Activated naive CD4-positive, alpha-beta T cell treated with Interleukin-2 at 50 U/mL for 16 hours (primary cell): Measurements from ENCODE around the gene ZDHHC11.
"Not testable (repeated sequence)": the region's sequence is repeated elsewhere in the genome, so short reads cannot be mapped to it uniquely, and the experiment has no call there.

Experiments used
- DNase-seq: peaks from one replicate; pipeline ENCODE4 v3.0.0-alpha.2; 2020

Gene ZDHHC11

GRCh38 chr5:842402-843221 lies 8.2 kb downstream of the ZDHHC11 start:
- DNase-seq: not testable (repeated sequence)

- DNase-seq: not testable (repeated sequence)
These were observed 9.0 kb downstream of the ZDHHC11 start for GRCh38 chr5:841531-842401.

- DNase-seq: not testable (repeated sequence)
These were observed 9.8 kb downstream of the ZDHHC11 start for GRCh38 chr5:840974-841435.

- not testable (repeated sequence) for DNase-seq
These were observed 10.4 kb downstream of the ZDHHC11 start for GRCh38 chr5:840118-840973.

- DNase-seq: not testable (repeated sequence)
These were observed 12.3 kb downstream of the ZDHHC11 start for GRCh38 chr5:838431-838851.

GRCh38 chr5:837621-838121 lies 13.1 kb downstream of the ZDHHC11 start:
- not testable (repeated sequence) for DNase-seq

GRCh38 chr5:835933-836612 lies 14.7 kb downstream of the ZDHHC11 start:
- peak; percentile 0 for DNase-seq

- DNase-seq: not testable (repeated sequence)
These were observed 16.8 kb downstream of the ZDHHC11 start for GRCh38 chr5:834013-834412.

GRCh38 chr5:828194-828593 lies 22.6 kb downstream of the ZDHHC11 start:
- DNase-seq: not testable (repeated sequence)

GRCh38 chr5:825544-825943 lies 25.2 kb downstream of the ZDHHC11 start:
- DNase-seq: not testable (repeated sequence)

- DNase-seq: no peak
These were observed 29.3 kb downstream of the ZDHHC11 start for GRCh38 chr5:821504-821903.

- DNase-seq: no peak
These were observed 30.5 kb downstream of the ZDHHC11 start for GRCh38 chr5:820245-820644.

- DNase-seq: no peak
These were observed 31.7 kb downstream of the ZDHHC11 start for GRCh38 chr5:819078-819477.

GRCh38 chr5:816176-816575 lies 34.6 kb downstream of the ZDHHC11 start:
- no peak for DNase-seq

GRCh38 chr5:815449-815848 lies 35.3 kb downstream of the ZDHHC11 start:
- no peak for DNase-seq

- DNase-seq: not testable (repeated sequence)
These were observed 37.2 kb downstream of the ZDHHC11 start for GRCh38 chr5:813575-813974.

GRCh38 chr5:811384-811783 lies 39.4 kb downstream of the ZDHHC11 start:
- not testable (repeated sequence) for DNase-seq

- DNase-seq: not testable (repeated sequence)
These were observed 42.9 kb downstream of the ZDHHC11 start for GRCh38 chr5:807719-808514.

GRCh38 chr5:801472-801871 lies 49.3 kb downstream of the ZDHHC11 start:
- no peak for DNase-seq

- DNase-seq: not testable (repeated sequence)
These were observed 49.7 kb downstream of the ZDHHC11 start for GRCh38 chr5:801055-801454.
